Esophagus squamous epithelium (tissue), 4 donors: ENCODE data around the gene ATG10.

Source experiments
- POLR2A ChIP-seq, 4 donors: fragments of 450-650 bp; IDR thresholded peaks; one replicate each; pipeline ENCODE4 v1.6.1; 2017; ENCODE audit warnings: antibody characterized with exemption in 4 of 4, mild to moderate bottlenecking in 4 of 4, moderate library complexity in 3 of 4
- TF ChIP-seq, protein P1 (sequence below), 6 experiments: fragments of 450-650 bp in 4 of 6; fragments of 200-600 bp in 2 of 6; sonication (generic) in 2 of 6; IDR thresholded peaks; one replicate each; pipeline ENCODE4 v1.5.1; 2016 to 2019; ENCODE audit warnings: antibody characterized with exemption in 6 of 6, mild to moderate bottlenecking in 4 of 6, moderate library complexity in 4 of 6

DNA sequence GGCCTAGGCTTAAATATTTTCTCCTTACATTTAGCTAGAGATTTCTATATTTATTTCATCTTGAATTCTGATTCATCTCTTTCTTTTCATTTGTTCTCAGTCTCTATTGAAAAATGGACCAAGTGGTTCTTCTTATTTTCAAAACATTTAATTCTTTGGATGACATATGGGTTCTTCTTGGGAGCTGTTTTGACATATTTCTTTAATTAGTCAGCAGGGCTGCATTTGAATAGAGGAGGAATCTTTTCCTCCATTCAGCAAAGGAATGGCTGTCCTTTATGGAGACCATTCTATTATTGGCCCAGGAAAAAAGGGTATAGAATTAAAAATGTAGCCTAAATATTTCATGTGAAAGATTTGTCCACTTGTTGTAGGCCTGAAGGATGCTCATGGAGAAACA is 196.5 kb downstream of the ATG10 start:
- TF ChIP-seq, protein P1, sequence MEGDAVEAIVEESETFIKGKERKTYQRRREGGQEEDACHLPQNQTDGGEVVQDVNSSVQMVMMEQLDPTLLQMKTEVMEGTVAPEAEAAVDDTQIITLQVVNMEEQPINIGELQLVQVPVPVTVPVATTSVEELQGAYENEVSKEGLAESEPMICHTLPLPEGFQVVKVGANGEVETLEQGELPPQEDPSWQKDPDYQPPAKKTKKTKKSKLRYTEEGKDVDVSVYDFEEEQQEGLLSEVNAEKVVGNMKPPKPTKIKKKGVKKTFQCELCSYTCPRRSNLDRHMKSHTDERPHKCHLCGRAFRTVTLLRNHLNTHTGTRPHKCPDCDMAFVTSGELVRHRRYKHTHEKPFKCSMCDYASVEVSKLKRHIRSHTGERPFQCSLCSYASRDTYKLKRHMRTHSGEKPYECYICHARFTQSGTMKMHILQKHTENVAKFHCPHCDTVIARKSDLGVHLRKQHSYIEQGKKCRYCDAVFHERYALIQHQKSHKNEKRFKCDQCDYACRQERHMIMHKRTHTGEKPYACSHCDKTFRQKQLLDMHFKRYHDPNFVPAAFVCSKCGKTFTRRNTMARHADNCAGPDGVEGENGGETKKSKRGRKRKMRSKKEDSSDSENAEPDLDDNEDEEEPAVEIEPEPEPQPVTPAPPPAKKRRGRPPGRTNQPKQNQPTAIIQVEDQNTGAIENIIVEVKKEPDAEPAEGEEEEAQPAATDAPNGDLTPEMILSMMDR (IDR thresholded peaks at IDR 0.05), result no peak
- no peak for TF ChIP-seq POLR2A (IDR thresholded peaks at IDR 0.05)
